HCT116 (cell line): ENCODE results near the gene NPSR1. TPM values are rescaled to one million over a fixed set of nuclear protein-coding genes. Genes with fewer than 3 reads are reported as not detected.

ENCODE experiments used
- ATAC-seq: fragments of 200-7000 bp; cut with Tn5 transposase; 2 replicates; pipeline ENCODE4 v1.9.1; 2020; ENCODE audit warnings: mild to moderate bottlenecking, moderate library complexity
- BruUV-seq: library from RNA; stranded (reverse); fragments of 400-500 nt; replicated peaks from 2 replicates; lab custom pipeline; 2021; lab: Mats Ljungman, UMichigan
- CTCF ChIA-PET: fragments of 300-600 bp; sonication (Branson Sonifier 250); formaldehyde crosslinking; loops from one replicate; lab custom pipeline; 2021; ENCODE audit warnings: antibody characterized with exemption; lab: Charles Lee
- POLR2A ChIA-PET: fragments of 300-600, 350-600 bp; sonication (Branson Sonifier 250); formaldehyde crosslinking; loops from one replicate; lab custom pipeline; 2021; ENCODE audit warnings: antibody characterized with exemption; lab: Charles Lee
- RAD21 ChIA-PET, 2 experiments: fragments of 300-600 bp; sonication (Branson Sonifier 250); formaldehyde crosslinking; loops; one replicate each; lab custom pipeline; 2023; ENCODE audit warnings: low total read pairs in 2 of 2; ENCODE audit not compliant: uncharacterized antibody in 2 of 2, unreplicated experiment in 2 of 2, low non-redundant PET in 1 of 2; lab: Charles Lee
- DNase-seq: peaks from one replicate; pipeline ENCODE4 v3.0.0-alpha.2; 2010; ENCODE audit warnings: low read depth, low spot score
- H2AFZ ChIP-seq: fragments of 200-600 bp; shearing (Covaris generic), sonication (generic); 2 replicates; pipeline ENCODE4 v1.6.1; 2017; ENCODE audit warnings: low read depth, mixed run types, mixed read lengths, antibody characterized with exemption, low read length; ENCODE audit not compliant: poor library complexity, severe bottlenecking
- H3K27ac ChIP-seq: 2 replicates; pipeline ENCODE4 v1.5.1; 2012; ENCODE audit warnings: low read depth, low read length
- H3K27me3 ChIP-seq: fragments of 200-600 bp; sonication (generic); 2 replicates; pipeline ENCODE4 v1.6.1; 2016; ENCODE audit warnings: mixed run types, low read length, mixed read lengths; ENCODE audit not compliant: insufficient read depth
- H3K36me3 ChIP-seq, 2 experiments: fragments of 200-500 bp in 1 of 2; fragments of 200-600 bp in 1 of 2; sonication (Bioruptor generic) in 1 of 2; sonication (generic) in 1 of 2; 2 replicates each; pipeline versions ENCODE4 v1.5.1 to v1.6.1; 2014 to 2016; ENCODE audit warnings: low read length in 2 of 2, inconsistent platforms in 1 of 2, mixed read lengths in 1 of 2, mixed run types in 1 of 2; ENCODE audit not compliant: insufficient read depth in 2 of 2, control insufficient read depth in 1 of 2
- H3K4me1 ChIP-seq, 2 experiments: fragments of 200-600 bp in 1 of 2; sonication (generic) in 1 of 2; 2 replicates each; pipeline versions ENCODE4 v1.5.1 to v1.6.1; 2012 to 2017; ENCODE audit warnings: low read length in 2 of 2, inconsistent platforms in 1 of 2, mild to moderate bottlenecking in 1 of 2, mixed read lengths in 1 of 2, mixed run types in 1 of 2, moderate library complexity in 1 of 2; ENCODE audit not compliant: insufficient read depth in 2 of 2, control insufficient read depth in 1 of 2
- H3K4me2 ChIP-seq: fragments of 200-600 bp; sonication (generic); 2 replicates; pipeline ENCODE4 v1.6.1; 2017; ENCODE audit warnings: mixed run types, low read length, mixed read lengths
- H3K4me3 ChIP-seq, 2 experiments: fragments of 200-600 bp in 1 of 2; sonication (generic) in 1 of 2; replicated peaks in 1 of 2; 2 replicates each; pipeline ENCODE4 v1.5.1; 2011 to 2016; ENCODE audit warnings: low read length in 2 of 2, control low read depth in 1 of 2, low read depth in 1 of 2, mild to moderate bottlenecking in 1 of 2, mixed read lengths in 1 of 2, mixed run types in 1 of 2
- H3K79me2 ChIP-seq: fragments of 200-600 bp; sonication (generic); 2 replicates; pipeline ENCODE4 v1.6.1; 2017; ENCODE audit warnings: mild to moderate bottlenecking, mixed run types, low read length, moderate library complexity, mixed read lengths; ENCODE audit not compliant: insufficient read depth
- H3K9ac ChIP-seq: fragments of 200-600 bp; sonication (generic); 2 replicates; pipeline ENCODE4 v1.6.1; 2016; ENCODE audit warnings: low read length, mixed read lengths
- H3K9me2 ChIP-seq: fragments of 200-600 bp; sonication (generic), shearing (Covaris generic); 2 replicates; pipeline ENCODE4 v1.6.1; 2017; ENCODE audit warnings: mixed run types, mild to moderate bottlenecking, moderate library complexity; ENCODE audit not compliant: insufficient read depth
- H3K9me3 ChIP-seq, 2 experiments: fragments of 200-500 bp in 1 of 2; fragments of 200-600 bp in 1 of 2; sonication (Bioruptor generic) in 1 of 2; sonication (generic) in 1 of 2; 2 replicates each; pipeline ENCODE4 v1.6.1; 2014 to 2017; ENCODE audit warnings: low read length in 2 of 2, mixed read lengths in 2 of 2, inconsistent platforms in 1 of 2, low read depth in 1 of 2, mild to moderate bottlenecking in 1 of 2, mixed run types in 1 of 2, moderate library complexity in 1 of 2; ENCODE audit not compliant: control insufficient read depth in 1 of 2, insufficient read depth in 1 of 2
- H4K20me1 ChIP-seq: fragments of 200-600 bp; sonication (generic), shearing (Covaris generic); 2 replicates; pipeline ENCODE4 v1.6.1; 2017; ENCODE audit warnings: mixed run types, mild to moderate bottlenecking, moderate library complexity; ENCODE audit not compliant: insufficient read depth
- CBX3 ChIP-seq: IDR thresholded peaks from 2 replicates; pipeline ENCODE4 v1.6.1; 2012; ENCODE audit warnings: low read depth
- ELF1 ChIP-seq: IDR thresholded peaks from 2 replicates; pipeline ENCODE4 v1.6.1; 2012; ENCODE audit warnings: low read depth, borderline replicate concordance
- EZH2 ChIP-seq: fragments of 200-600 bp; sonication (generic); IDR thresholded peaks from 2 replicates; pipeline ENCODE4 v1.6.1; 2017; ENCODE audit warnings: antibody characterized with exemption, mixed run types
- JUND ChIP-seq: IDR thresholded peaks from 2 replicates; pipeline ENCODE4 v1.6.1; 2012
- REST ChIP-seq: IDR thresholded peaks from 2 replicates; pipeline ENCODE4 v1.6.1; 2012; ENCODE audit warnings: low read depth
- SRF ChIP-seq: IDR thresholded peaks from 2 replicates; pipeline ENCODE4 v1.6.1; 2012; ENCODE audit warnings: low read depth
- ZBTB33 ChIP-seq: IDR thresholded peaks from 2 replicates; pipeline ENCODE4 v1.6.1; 2011; ENCODE audit warnings: mild to moderate bottlenecking, low read length, moderate library complexity; ENCODE audit not compliant: insufficient replicate concordance; ENCODE audit errors: extremely low read depth
- intact Hi-C: fragments of 100-400 bp; cut with micrococcal nuclease; formaldehyde crosslinking; loops from 2 replicates; pipeline ENCODE4 v1.10.0; 2022
- total RNA-seq: library from RNA; stranded (reverse); gene quantifications from one replicate; pipeline ENCODE4 v1.2.1, GENCODE V29; 2021; ENCODE audit not compliant: unreplicated experiment

Gene NPSR1
- total RNA-seq, 1 experiment from 2014 or later, result not detected

- Histone ChIP-seq H3K9me3 (no peaks in the 10 kb centered on the region), H3K9ac (no peak overlapping the region), H3K4me2 (no peak overlapping the region), H3K27ac (no peak overlapping the region), H3K27me3 (no peaks in the 10 kb centered on the region), H2AFZ (no peak overlapping the region), H3K9me2 (no peaks in the 10 kb centered on the region), H3K36me3 (no peaks in the 10 kb centered on the region)
- no TSS peak for BruUV-seq
- POLR2A ChIA-PET, result no interaction called here
- CTCF ChIA-PET, result no interaction called here
- ATAC-seq, result no peak
- DNase-seq, result no peak
- TF ChIP-seq JUND, result no peak
- TF ChIP-seq, all 23 proteins: peak for 0
- Histone ChIP-seq H3K4me3 (no peak overlapping the region), H3K4me1 (no peaks in the 10 kb centered on the region), H4K20me1 (no peaks in the 10 kb centered on the region), H3K79me2 (no peaks in the 10 kb centered on the region)
- RAD21 ChIA-PET, result no interaction called here
- intact Hi-C loops, result no loop called here
Observed at GRCh38 chr7:34620425-34620824, 37.6 kb upstream of the NPSR1 start.

GRCh38 chr7:34622182-34622581, 35.8 kb upstream of the NPSR1 start:
- Histone ChIP-seq H3K9me3 (no peaks in the 10 kb centered on the region), H3K27ac (no peak overlapping the region)
- ATAC-seq, result no peak
- intact Hi-C loops, result no loop called here
- TF ChIP-seq CBX3 (no peak), REST (no peak), ZBTB33 (no peak), EZH2 (no peak), SRF (no peak), ELF1 (no peak)
- TF ChIP-seq, all 23 proteins: peak for 0
- Histone ChIP-seq H3K9ac (no peak overlapping the region), H3K4me1 (no peaks in the 10 kb centered on the region), H3K4me2 (no peak overlapping the region), H3K4me3 (no peak overlapping the region), H3K9me2 (no peaks in the 10 kb centered on the region), H3K79me2 (no peaks in the 10 kb centered on the region), H3K36me3 (no peaks in the 10 kb centered on the region), H4K20me1 (no peaks in the 10 kb centered on the region), H3K27me3 (no peaks in the 10 kb centered on the region), H2AFZ (no peak overlapping the region)
- no peak for DNase-seq
- CTCF ChIA-PET, result no interaction called here
- no TSS peak for BruUV-seq
- POLR2A ChIA-PET, result no interaction called here
- RAD21 ChIA-PET, result no interaction called here
